Left forelimb (tissue), 1 donor: ENCODE measurements around the gene SBNO2.

Experiments used
- DNase-seq: peaks from one replicate; pipeline ENCODE4 v3.0.0-alpha.2; 2018; ENCODE audit warnings: low spot score

SBNO2 gene

GRCh38 chr19:1087813-1088415, 86.2 kb downstream of the SBNO2 start:
- no peak for DNase-seq

DNA sequence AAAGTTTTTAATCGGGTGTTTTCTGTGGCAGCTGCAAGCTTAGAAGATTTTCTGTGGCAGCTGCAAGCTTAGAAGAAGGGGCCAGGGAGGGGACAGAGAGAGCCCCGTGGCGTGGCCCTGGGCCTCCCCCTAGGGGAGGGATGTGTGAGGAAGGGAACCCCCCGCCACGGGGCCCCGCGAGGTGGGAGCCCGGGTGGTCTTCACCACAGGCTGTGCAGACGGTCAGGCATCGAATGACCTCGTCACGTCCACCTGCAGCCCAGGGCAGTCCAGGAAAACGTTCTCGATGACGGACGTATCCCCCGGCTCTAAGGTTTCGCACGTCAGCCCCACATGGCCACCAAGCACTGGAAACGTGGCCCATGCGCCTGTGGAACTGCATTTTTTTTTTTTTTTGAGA, 87.5 kb downstream of the SBNO2 start:
- DNase-seq = no peak

DNA sequence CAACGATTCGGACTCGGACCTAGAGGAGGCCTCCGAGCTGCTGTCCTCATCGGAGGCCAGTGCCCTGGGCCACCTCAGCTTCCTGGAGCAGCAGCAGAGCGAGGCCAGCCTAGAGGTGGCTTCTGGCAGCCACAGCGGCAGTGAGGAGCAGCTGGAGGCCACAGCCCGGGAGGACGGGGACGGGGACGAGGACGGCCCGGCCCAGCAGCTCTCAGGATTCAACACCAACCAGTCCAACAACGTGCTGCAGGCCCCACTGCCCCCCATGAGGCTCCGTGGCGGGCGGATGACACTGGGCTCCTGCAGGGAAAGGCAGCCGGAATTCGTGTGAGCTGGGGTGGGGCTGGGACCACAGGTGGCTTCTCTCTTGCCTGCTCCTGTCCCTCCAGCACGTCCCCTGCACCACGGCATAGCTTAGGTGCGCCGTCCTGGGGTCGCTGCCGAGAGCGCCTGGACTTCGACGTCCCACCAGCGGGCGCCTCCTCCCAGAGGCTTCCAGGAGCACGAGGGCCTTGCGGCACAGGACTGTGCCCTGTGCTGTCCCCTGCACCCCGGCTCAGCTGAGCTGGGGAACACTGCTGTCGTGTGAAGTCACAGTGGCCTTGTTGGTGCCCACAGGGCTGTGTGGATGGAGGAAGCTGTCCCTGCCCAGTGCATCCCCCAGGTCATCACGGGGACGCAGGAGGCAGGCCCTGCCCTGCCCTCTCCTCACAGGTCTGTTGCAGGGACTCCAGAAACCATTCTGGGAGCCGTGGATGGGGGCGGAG, 88.2 kb downstream of the SBNO2 start:
- no peak for DNase-seq

DNA sequence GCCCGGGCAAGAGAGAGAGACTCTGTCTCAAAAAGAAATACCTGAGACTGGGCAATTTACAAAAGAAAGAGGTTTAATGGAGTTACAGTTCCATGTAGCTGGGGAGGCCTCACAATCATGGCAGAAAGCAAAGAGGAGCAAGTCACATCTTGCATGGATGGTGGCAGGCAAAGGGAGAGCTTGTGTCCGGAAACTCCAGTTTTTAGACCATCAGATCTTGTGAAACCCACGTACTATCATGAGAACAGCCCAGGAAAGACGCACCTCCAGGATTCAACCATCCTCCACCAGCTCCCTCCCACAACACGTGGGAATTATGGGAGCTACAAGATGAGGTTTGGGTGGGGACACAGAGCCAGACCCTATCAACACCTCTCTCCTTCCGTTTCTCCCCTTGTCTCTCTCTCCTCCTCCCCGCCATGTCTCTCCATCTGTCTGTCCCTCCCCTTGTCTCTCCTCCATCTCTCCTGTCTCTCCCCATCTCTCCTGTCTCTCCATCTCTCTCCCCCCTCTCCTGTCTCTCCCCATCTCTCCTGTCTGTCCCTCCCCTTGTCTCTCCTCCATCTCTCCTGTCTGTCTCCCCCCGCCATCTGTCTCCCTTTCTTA, 88.9 kb downstream of the SBNO2 start:
- DNase-seq = no peak

GRCh38 chr19:1084024-1084868, 89.8 kb downstream of the SBNO2 start:
- DNase-seq = no peak

DNA sequence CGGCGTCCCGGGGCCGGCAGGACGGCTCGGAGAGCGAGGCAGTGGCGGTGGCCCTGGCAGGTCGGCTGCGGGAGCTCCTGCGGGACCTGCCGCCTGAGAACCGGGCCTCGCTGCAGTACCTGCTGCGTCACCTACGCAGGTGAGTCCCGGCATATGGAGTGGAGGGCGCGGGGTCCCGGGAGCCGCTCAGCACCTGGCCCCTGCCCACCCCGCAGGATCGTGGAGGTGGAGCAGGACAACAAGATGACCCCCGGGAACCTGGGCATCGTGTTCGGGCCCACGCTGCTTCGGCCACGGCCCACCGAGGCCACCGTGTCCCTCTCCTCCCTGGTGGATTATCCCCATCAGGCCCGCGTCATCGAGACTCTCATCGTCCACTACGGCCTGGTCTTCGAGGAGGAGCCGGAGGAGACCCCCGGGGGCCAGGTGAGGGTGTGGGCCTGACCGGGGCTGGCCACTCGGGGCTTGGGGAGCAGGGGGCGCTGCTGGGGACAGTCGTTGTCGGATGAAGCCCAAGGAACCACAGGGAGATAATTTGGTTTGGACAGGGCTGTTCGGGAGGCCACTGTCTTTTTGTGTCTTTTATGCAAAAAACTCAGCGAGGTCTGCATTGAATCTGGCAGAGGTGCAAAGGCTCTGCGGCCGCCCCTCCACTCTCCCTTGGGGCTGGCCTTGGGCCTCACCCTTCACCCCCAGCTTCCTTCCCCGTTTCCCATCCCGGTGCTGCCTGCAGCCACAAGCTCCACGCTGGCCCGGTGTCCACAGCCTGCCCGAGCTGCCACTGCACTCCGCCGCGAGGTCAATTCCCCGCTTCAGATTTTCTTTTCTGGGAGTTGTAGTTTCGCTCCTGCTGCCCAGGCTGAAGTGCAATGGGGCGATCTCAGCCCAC, 90.9 kb downstream of the SBNO2 start:
- DNase-seq = no peak

DNA sequence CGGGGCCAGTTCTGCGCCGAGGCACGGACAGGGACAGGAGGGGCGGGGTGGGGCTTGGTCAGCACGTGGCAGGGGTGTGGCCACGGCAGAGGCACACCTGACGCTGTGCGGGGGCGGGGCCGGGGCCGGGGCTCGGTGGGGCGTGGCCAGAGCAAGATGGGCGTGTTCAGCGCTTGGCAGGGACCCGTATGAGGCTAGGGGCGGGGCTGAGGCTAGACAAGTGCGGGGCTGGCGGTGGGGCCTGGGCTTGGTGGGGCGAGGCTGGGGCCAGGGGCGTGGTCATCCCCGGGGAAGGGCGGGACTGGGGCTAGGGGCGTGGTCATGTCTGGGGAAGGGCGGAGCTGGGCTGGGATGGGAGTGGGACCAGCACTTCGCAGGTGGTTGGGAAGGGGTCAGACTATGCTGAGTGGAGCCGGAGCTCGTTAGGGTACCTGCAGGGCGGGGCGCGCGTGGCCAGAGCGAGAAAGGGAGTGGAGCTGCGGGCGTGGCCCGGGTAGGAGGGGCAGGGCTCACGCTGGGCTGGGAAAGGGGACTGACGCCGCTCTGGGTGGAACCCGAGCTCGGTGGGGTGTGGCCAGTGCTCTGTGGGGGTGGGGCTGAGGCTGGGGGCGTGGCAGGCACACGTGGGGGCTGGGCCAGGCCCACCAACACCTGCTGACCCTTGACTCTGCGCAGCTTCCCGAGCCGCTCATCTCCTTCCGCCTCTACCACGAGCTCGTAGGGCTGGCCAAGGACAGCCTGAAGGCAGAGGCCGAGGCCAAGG, 91.7 kb downstream of the SBNO2 start:
- no peak for DNase-seq

- DNase-seq = no peak
These were observed 92.5 kb downstream of the SBNO2 start for GRCh38 chr19:1081301-1082164.

GRCh38 chr19:1080360-1081161, 93.5 kb downstream of the SBNO2 start:
- no peak for DNase-seq

- no peak for DNase-seq
These were observed 94.4 kb downstream of the SBNO2 start for GRCh38 chr19:1079566-1080111.

DNA sequence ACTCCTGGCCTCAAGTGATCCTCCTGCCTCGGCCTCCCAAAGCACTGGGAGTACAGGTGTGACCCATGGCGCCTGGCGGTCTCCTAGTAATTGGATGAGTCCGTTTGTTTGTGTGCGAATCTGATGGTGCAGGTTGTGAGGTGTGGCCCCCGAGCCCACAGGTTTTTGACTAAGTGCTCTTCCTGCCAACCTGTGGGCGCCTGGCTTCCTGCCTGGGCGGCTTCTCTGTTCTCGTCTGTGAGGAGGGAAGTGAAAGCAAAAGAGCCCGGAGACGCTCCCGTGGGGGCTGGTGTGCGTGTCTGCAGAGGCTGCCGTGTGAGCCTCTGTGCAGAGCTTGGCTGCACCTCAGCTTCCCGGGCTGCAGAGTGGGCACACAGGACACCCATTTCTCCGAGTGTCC, 97.1 kb downstream of the SBNO2 start:
- DNase-seq = no peak

DNA sequence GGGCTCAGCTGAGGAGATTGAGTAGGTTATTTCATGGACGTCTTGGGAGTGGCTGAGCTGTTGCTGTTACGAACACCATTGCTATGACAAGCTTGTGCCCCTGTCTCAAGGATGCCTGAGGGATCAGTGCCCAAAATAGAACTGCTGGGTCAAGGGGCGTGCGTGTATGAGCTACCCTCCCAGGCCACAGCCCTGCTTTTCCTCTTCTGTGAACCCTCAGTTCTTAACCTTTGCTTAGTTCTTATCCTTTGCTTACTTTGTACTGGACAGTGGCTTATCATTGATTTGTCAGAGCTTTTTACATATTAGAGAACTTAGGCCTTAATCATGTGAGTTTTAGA, 98.1 kb downstream of the SBNO2 start:
- no peak for DNase-seq

GRCh38 chr19:1074544-1075283, 99.4 kb downstream of the SBNO2 start:
- DNase-seq = no peak

GRCh38 chr19:1073956-1074517, 100.0 kb downstream of the SBNO2 start:
- DNase-seq = no peak

DNA sequence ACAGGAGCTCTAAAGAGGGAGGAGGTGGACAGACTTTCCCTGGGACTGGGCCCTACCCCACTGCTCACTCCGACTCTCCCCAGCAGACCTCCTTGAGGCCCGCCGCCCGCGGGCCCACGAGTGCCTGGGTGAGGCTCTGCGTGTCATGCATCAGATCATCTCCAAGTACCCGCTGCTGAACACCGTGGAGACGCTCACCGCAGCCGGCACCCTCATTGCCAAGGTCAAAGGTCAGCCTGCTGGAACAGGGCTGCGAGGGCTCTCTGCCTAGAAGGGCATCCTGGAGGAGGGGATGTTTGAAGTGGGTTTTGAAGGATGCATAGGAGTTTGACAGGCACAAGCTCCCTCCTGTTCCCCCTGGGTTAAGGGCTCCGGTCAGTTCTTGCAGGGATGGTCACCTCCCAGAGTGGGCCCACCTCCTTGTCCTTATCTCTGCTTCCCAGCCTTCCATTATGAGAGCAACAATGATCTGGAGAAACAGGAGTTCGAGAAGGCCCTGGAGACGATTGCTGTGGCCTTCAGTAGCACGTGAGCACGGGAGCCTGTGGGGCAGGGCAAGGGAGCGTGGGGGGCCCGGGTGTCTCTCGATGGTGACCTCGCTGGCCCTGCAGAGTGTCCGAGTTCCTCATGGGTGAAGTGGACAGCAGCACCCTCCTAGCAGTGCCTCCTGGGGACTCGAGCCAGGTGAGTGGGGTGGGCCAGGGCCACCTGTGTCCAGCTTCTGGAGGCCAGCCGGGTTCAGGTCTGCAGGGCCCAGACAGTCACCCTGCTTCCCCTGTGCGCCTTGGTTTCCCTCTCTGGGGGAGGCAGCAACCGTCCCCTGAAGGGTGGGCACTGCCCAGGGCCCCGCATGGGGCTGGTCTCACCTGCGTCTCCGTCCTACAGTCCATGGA, 100.8 kb downstream of the SBNO2 start:
- DNase-seq = no peak

- DNase-seq = no peak
These were observed 101.6 kb downstream of the SBNO2 start for GRCh38 chr19:1072371-1073015.
